PC-3 (cell line): ENCODE results near the gene PTPRN2.

Source experiments
- EZH2 ChIP-seq: fragments of 300-600 bp; sonication (generic); IDR thresholded peaks from one replicate; pipeline ENCODE4 v1.6.1; 2017; ENCODE audit warnings: antibody characterized with exemption, mild to moderate bottlenecking, low read length; ENCODE audit not compliant: unreplicated experiment
- EZH2phosphoT487 ChIP-seq: fragments of 300-600 bp; sonication (generic); IDR thresholded peaks from 2 replicates; pipeline ENCODE4 v1.6.1; 2018; ENCODE audit warnings: mild to moderate bottlenecking, antibody characterized with exemption, low read length, borderline replicate concordance
- TF ChIP-seq, protein P1 (sequence below): fragments of 300-600 bp; sonication (generic); conservative IDR thresholded peaks from 2 replicates; pipeline ENCODE4 v1.5.1; 2017; ENCODE audit warnings: antibody characterized with exemption, low read depth, mild to moderate bottlenecking, low read length

DNA sequence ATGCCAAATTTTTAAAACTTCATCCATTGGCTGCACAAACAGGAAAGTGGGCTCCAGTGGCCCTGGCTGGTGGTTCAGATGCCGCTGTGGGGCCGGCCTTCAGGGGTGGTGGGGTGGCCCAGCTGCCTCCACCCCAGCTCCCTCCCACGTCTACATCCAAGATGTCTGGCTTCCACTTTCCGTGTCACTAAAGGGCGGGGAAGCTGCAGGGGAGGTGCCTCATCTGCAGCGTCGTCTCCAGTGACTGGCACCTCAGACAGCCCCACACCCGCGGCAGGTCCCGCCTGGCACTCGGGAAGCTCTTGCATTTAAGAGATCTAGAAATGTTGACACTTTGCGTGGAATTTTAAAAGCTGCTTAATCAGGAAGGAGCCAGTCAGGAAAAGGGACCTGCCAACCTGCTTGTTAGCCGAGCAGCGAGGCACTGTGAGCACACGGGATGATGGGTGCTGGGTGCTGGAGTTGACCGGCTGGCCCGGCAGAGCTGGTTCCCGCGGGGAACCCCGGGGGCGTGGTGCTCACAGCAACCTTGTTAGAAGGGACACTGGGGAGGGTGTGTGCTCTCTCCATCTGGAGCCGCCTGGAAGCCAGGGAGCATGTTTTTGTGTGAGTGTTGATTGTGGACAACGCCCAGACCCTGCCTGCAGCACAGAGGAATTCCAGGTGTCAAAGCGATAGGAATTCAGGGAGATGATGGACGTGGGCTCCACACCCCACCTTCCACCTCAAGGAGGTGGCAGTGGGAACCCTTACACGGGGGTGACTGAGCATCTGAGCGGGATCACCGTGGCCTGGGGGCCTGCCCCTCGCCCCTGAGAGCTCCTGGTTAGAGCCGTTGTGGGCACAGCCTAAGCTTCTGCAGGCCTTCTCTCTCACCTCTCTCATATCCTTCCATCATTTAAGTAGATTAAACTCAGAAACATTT is 320.5 kb downstream of the PTPRN2 start:
- TF ChIP-seq, protein P1, sequence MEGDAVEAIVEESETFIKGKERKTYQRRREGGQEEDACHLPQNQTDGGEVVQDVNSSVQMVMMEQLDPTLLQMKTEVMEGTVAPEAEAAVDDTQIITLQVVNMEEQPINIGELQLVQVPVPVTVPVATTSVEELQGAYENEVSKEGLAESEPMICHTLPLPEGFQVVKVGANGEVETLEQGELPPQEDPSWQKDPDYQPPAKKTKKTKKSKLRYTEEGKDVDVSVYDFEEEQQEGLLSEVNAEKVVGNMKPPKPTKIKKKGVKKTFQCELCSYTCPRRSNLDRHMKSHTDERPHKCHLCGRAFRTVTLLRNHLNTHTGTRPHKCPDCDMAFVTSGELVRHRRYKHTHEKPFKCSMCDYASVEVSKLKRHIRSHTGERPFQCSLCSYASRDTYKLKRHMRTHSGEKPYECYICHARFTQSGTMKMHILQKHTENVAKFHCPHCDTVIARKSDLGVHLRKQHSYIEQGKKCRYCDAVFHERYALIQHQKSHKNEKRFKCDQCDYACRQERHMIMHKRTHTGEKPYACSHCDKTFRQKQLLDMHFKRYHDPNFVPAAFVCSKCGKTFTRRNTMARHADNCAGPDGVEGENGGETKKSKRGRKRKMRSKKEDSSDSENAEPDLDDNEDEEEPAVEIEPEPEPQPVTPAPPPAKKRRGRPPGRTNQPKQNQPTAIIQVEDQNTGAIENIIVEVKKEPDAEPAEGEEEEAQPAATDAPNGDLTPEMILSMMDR: no peak
- TF ChIP-seq EZH2phosphoT487: no peak
- TF ChIP-seq EZH2: no peak
